Stomach smooth muscle (tissue), 2 donors: ENCODE data around the gene HEATR5B.
A peak's percentile ranks its signal among the peaks of the same experiment; 100 is the strongest.
"Not testable (repeated sequence)": the region's sequence is repeated elsewhere in the genome, so short reads cannot be mapped to it uniquely, and the experiment has no call there.

Experiments used
- H3K27ac ChIP-seq: one replicate; pipeline ENCODE4 v1.7.0; 2013; ENCODE audit warnings: mild to moderate bottlenecking, low read length, inconsistent platforms
- H3K27me3 ChIP-seq, 2 donors: one replicate each; pipeline ENCODE4 v1.7.0; 2013; ENCODE audit warnings: low read length in 2 of 2; ENCODE audit not compliant: insufficient read depth in 2 of 2, control insufficient read depth in 1 of 2
- H3K36me3 ChIP-seq, 2 donors: one replicate each; pipeline ENCODE4 v1.7.0; 2013; ENCODE audit warnings: low read length in 2 of 2; ENCODE audit not compliant: control insufficient read depth in 2 of 2, insufficient read depth in 2 of 2
- H3K4me1 ChIP-seq: one replicate; pipeline ENCODE4 v1.7.0; 2013; ENCODE audit warnings: low read length; ENCODE audit not compliant: control insufficient read depth, insufficient read depth
- H3K4me3 ChIP-seq, 2 donors: one replicate each; pipeline ENCODE4 v1.7.0; 2013; ENCODE audit warnings: low read length in 2 of 2
- H3K9ac ChIP-seq, 2 donors: one replicate each; pipeline ENCODE4 v1.7.0; 2013; ENCODE audit warnings: low read length in 2 of 2, mild to moderate bottlenecking in 1 of 2
- H3K9me3 ChIP-seq, 2 donors: one replicate each; pipeline ENCODE4 v1.7.0; 2013; ENCODE audit warnings: low read length in 2 of 2; ENCODE audit not compliant: control insufficient read depth in 2 of 2
- donor health status: healthy.
- donor health status: Pancreatic carcinoma.

Gene HEATR5B

DNA sequence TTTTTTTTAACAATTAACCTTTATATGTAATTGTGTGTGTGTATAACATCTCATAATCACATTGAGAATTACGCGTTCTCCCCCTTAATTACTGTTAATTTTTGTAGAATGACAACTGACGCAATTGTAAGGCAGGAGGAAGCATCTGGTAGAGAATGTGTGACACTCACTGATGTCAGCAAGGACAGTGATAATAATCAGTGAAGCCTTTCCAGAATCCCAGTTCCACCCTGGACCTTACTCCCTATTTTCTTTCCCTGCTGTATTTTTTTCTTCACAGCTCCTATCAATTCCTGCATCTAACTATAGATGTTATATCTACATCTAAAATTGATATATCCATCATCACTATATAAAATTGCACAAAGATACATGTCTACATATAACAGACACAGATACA is 101.7 kb downstream of the HEATR5B start:
- H3K4me3 ChIP-seq = no peak overlapping the region
- H3K27ac ChIP-seq = no peak overlapping the region
- peaks cover 5 to 8% of the 10 kb centered on the region in 2 donors for H3K36me3 ChIP-seq
- no peaks in the 10 kb centered on the region for H3K9me3 ChIP-seq
- no peak overlapping the region for H3K9ac ChIP-seq
- H3K4me1 ChIP-seq = no peaks in the 10 kb centered on the region
- no peaks in the 10 kb centered on the region for H3K27me3 ChIP-seq

DNA sequence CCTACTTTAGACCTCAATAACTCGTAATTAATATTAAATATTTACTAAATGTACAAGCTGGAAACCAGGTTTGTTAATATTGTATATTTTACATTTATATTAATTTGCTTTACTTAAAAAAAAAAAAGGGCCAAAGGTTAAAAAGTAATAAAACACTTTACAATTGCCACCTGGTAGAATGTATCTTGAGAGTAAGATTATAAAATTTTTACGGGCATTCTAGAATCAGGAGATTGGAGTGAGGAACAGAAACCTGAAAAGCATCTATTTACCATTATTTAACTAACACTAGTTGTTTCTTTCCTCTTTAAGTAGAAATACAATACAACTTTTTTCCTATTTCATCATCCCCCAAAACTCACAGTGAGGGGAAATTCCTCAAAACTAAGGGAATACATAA is 102.3 kb downstream of the HEATR5B start:
- Histone ChIP-seq H3K27ac (no peak overlapping the region), H3K27me3 (no peaks in the 10 kb centered on the region), H3K4me1 (no peaks in the 10 kb centered on the region), H3K9me3 (no peaks in the 10 kb centered on the region), H3K36me3 (peaks cover 3 to 8% of the 10 kb centered on the region in 2 donors), H3K9ac (no peak overlapping the region), H3K4me3 (no peak overlapping the region)

DNA sequence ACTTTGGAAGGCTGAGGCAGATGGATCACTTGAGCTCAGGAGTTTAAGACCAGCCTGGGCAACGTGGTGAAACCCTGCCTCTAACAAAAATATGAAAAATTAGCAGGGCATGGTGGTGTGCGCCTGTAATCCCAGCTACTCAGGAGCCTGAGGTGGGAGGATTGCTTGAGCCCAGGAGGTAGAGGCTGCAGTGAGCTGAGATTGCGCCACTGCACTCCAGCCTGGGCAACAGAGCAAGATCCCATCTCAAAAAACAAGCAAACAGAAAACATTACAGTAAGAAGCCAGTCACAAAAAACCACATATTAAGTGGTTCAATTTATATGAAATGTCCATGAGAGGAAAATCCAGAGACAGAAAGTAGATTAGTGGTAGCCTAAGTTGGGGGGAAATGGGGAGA is 105.2 kb downstream of the HEATR5B start:
- not testable (repeated sequence) for H3K27me3 ChIP-seq, H3K9me3 ChIP-seq, H3K27ac ChIP-seq, H3K4me1 ChIP-seq, H3K36me3 ChIP-seq, H3K9ac ChIP-seq, H3K4me3 ChIP-seq

DNA sequence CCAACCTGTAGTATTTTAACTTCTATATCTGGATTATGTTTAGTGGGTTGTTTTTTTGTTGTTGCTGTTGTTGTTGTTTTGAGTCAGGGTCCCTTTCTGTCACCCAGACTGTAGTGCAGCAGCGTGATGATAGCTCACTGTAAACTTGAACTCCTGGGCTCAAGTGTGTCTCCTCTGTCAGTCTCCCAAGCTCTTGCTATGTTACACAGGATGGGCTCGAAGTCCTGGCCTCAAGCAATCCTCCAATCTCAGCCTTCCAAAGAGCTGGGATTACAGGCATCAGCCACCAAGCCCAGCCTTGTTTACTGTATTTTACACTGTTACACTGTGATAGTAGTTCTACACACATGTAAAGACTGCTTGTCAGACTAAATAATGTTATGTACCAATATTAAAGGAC is 108.1 kb downstream of the HEATR5B start:
- Histone ChIP-seq H3K4me3 (no peak overlapping the region), H3K27me3 (no peaks in the 10 kb centered on the region), H3K9ac (no peak overlapping the region), H3K9me3 (no peaks in the 10 kb centered on the region), H3K4me1 (no peaks in the 10 kb centered on the region), H3K27ac (no peak overlapping the region), H3K36me3 (peaks cover 3 to 8% of the 10 kb centered on the region in 2 donors)

DNA sequence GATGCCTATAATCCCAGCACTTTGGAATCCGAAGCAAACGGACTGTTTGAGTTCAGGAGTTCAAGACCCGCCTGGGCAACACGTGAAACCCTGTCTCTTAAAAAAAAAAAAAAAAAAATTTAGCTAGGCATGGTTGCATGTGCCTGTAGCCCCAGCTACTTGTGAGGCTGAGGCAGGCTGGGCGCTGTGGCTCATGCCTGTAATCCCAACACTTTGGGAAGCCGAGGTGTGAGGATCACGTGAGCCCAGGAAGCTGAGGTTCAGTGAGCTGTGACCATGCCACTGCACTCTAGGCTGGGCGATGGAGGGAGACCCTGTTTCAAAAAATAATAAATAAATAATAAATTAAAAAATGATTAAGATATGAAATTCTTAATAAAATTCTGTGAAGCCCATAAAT is 108.9 kb downstream of the HEATR5B start:
- Histone ChIP-seq H3K4me1 (no peaks in the 10 kb centered on the region), H3K27ac (no peak overlapping the region), H3K9me3 (no peaks in the 10 kb centered on the region), H3K27me3 (no peaks in the 10 kb centered on the region), H3K9ac (no peak overlapping the region), H3K4me3 (no peak overlapping the region), H3K36me3 (peaks cover 3 to 8% of the 10 kb centered on the region in 2 donors)

DNA sequence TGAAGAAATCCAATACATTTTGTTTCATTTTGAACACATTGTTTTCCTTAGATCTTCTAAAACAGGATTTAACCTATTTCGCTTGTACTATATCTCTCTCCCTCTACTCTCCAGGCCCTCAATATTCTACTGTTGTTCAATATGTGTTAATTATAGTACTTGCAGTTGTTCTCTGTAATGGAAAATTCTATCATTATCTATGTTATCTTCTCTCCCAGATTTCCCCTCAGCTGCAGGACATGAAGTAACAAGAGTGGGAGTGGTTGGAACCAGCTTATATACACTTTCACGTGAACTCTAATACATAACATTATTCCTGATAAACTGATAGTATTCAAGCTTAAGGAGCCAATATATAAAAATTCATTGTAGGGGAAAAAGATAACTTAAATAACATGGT is 110.9 kb downstream of the HEATR5B start:
- H3K27ac ChIP-seq = no peak overlapping the region
- no peaks in the 10 kb centered on the region for H3K9me3 ChIP-seq
- H3K36me3 ChIP-seq = no peaks in the 10 kb centered on the region
- H3K4me1 ChIP-seq = no peaks in the 10 kb centered on the region
- no peak overlapping the region for H3K9ac ChIP-seq
- no peaks in the 10 kb centered on the region for H3K27me3 ChIP-seq
- no peak overlapping the region for H3K4me3 ChIP-seq

DNA sequence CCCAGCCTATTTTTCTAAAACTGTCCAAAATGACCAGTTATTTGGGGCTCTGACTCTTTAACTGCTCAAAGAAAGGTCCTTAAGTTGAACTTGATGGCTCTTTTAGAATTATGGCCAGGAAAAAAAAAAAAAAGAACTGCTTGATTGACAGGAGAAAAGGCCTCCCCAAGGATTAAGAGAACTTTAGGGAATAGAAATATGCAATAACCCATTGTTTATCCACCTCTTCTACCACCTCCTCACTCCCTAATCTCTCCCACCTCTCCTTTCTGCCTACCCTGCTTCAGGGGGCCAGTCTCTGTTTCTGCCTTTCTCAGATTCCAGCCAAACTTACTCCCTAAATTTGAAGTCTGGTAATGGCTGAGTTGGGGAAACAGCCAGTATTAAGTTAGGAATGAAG is 112.2 kb downstream of the HEATR5B start:
- no peak overlapping the region for H3K9ac ChIP-seq
- no peak overlapping the region for H3K27ac ChIP-seq
- no peaks in the 10 kb centered on the region for H3K36me3 ChIP-seq
- H3K9me3 ChIP-seq = no peaks in the 10 kb centered on the region
- no peak overlapping the region for H3K4me3 ChIP-seq
- no peaks in the 10 kb centered on the region for H3K4me1 ChIP-seq
- no peaks in the 10 kb centered on the region for H3K27me3 ChIP-seq

DNA sequence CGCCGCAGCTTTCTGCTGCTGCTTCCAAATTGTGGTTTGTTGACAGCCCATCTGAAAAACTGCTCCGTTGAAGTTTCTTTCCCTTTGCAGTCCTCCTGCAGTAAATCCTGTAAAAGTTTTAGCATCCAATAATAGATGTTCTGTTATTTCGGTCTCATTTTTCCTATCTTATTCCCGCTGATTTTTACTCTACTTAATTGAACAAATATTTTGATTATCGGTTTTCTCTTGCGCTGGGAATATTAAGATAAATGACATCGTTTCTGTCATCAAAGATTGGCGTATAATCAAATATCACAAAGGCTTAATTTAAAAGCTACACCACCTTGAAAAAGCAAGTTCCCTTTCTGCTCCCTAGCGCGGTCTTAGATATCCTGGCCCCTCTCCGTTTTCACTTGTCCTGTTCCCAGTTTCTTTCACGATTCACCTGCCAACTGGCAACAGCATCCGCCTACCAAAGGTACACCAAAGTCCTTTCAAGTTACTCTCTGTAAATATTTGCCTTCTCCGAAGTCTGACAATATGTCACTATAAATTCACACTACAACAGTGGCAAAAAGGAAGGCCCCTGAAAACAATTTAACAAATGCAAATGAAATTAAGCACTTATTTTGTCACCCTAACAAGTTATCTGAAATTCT is 116.8 kb downstream of the HEATR5B start:
- H3K9ac ChIP-seq = peak overlapping the region; percentile 75 to 87
- H3K9me3 ChIP-seq = no peaks in the 10 kb centered on the region
- H3K27me3 ChIP-seq = no peaks in the 10 kb centered on the region
- peak overlapping the region; percentile 49 for H3K27ac ChIP-seq
- no peaks in the 10 kb centered on the region for H3K36me3 ChIP-seq
- peak overlapping the region; percentile 92 to 93 for H3K4me3 ChIP-seq
- peaks cover 6% of the 10 kb centered on the region for H3K4me1 ChIP-seq

DNA sequence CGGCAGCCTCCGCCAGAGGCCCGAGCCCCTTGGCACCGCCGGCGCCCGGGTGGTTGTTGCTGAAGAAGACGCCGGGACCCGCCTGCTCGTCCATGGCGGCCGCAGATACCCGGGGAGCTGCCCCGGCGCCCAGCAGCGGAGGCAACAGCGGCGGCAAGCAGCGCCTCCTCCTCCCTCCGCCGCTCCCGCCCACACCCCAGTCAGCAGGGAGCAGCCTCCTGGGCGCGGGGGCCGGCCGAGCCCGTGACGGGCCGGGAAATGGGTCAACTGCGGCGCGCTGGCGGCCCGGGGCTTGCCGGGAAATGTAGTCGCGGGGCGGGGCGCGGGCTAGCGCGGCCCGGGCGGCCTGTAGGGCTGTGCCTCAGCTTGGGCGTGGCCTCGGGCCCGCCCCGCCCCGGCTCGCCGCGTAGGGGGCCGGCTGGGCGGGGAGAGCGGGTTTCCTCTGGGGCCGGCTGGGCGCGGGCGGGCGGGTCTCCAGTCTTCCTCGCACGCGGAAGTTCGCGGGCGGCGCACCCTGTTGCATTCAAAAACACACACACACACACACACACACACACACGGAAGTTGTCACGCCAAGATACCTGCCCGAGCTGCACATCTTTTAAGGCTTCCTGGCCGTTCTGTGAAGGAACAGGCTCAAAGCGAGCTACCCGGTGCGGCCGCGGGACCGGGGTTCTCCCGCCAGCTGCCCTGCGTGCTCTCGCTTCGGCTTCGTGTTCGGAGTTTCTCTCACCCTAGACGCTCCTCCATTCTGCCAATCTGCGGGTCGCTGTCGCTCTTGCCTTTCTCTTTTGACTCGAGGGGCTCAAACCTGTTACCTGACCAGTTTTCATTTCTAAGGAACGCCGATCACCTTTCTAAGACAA is 117.6 kb downstream of the HEATR5B start, which contains the start of gene STRN:
Gene STRN (minus strand): TSS at position 167 of the 866 bp plus-strand sequence. CDS start 73 bp downstream, at position 94.
- Histone ChIP-seq H3K9ac (peak within 1 kb of the TSS; percentile 76 to 87), H3K9me3 (no peaks in the 10 kb centered on the region), H3K27ac (peak within 1 kb of the TSS; percentile 49), H3K4me1 (peaks cover 6% of the 10 kb centered on the region), H3K27me3 (no peaks in the 10 kb centered on the region), H3K36me3 (no peaks in the 10 kb centered on the region), H3K4me3 (peak within 1 kb of the TSS; percentile 93 to 97)

DNA sequence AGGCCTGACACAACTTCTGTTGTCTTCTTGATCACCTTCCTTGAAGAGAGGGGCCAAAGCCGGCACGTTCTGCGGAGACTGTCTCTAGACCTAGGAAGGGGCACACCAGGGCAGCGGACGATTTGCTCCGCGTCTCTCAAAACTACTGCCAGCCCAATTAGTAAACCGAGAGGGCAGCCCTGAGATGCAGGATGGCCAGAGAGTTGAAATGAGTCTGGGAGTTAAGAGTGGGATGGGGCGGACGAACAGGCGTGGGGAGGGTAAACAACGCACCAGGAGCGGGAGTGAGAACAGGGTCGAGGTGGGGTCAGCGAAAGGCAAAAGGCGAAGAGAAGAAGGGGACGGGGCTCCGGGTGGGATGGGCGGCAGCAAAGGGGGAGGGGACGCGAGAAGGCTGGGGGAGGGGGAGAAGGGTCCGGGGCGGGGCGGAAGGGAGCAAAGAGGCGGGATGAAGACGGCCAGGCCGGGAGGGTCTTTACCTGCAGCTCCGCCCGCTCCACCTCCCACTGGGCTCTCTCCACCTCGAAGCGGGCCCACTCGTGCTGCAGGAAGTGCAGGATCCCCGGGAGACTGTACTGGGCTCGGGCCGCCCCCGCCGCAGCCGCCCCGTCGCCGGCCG is 118.3 kb downstream of the HEATR5B start:
- H3K4me3 ChIP-seq = peak overlapping the region; percentile 86 to 97
- peak overlapping the region; percentile 11 for H3K27ac ChIP-seq
- no peaks in the 10 kb centered on the region for H3K36me3 ChIP-seq
- H3K9ac ChIP-seq = peak overlapping the region; percentile 71 to 76
- no peaks in the 10 kb centered on the region for H3K27me3 ChIP-seq
- H3K9me3 ChIP-seq = no peaks in the 10 kb centered on the region
- H3K4me1 ChIP-seq = peaks cover 6% of the 10 kb centered on the region
